ENCODE results near the gene CENPF. TPM values are rescaled to one million over a fixed set of nuclear protein-coding genes. Genes with fewer than 3 reads are reported as not detected.

Gene CENPF
- total RNA-seq, 1 donor from 2014 or later: 17.9 TPM

GRCh38 chr1:214688891-214689290, 85.9 kb downstream of the CENPF start:
- FAIRE-seq (no peak), DNase-seq (ENCODE audit: low spot score in 2 of 2) (no peak)

DNA sequence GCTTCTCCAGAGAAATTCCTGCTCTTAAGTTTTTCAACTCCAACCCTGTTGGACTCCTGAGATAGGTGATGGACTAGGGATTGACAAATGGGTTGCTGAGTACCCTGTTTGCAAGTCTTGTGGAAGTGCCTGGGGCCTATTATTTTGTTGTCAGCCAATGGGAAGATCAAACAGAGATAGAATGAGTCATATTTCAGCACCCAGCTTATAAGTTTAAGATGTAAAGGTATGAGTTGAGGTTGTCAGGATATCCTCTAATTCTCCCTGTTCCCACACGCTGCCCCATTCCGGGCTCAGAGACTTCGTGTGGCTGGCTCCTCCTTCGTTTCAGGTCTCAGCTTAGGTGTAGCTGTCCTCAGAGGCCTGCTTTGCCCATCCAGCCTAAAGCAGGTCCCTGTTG, 91.8 kb downstream of the CENPF start:
- FAIRE-seq (no peak), DNase-seq (ENCODE audit: low spot score in 2 of 2) (no peak)

GRCh38 chr1:214698559-214698958, 95.6 kb downstream of the CENPF start:
- DNase-seq (ENCODE audit: low spot score in 2 of 2): no peak
- FAIRE-seq: no peak

DNA sequence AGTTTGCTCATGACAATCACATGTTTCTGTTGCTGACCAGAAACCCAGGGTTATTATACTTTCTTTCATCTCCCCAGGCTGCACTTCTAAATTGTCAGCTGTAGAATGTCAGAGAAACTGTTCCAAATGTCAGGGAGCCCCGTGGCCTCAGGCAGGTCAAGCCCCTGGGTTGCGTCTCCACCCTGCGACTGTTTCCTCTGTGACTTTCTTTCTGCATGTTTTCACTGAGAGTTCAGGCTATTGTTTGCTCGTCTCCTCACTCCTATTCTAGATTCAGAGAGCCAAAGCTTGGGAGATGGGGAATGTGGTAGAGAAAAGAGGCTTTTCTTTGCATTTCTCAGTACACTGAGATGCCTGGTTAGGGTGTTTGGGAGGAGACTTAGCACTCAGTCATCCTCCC, 97.4 kb downstream of the CENPF start:
- no peak for FAIRE-seq
- no peak for DNase-seq (ENCODE audit: low spot score in 2 of 2)

- no peak for FAIRE-seq
- no peak for DNase-seq (ENCODE audit: low spot score in 2 of 2)
Observed at GRCh38 chr1:214702556-214702955, 99.6 kb downstream of the CENPF start.

DNA sequence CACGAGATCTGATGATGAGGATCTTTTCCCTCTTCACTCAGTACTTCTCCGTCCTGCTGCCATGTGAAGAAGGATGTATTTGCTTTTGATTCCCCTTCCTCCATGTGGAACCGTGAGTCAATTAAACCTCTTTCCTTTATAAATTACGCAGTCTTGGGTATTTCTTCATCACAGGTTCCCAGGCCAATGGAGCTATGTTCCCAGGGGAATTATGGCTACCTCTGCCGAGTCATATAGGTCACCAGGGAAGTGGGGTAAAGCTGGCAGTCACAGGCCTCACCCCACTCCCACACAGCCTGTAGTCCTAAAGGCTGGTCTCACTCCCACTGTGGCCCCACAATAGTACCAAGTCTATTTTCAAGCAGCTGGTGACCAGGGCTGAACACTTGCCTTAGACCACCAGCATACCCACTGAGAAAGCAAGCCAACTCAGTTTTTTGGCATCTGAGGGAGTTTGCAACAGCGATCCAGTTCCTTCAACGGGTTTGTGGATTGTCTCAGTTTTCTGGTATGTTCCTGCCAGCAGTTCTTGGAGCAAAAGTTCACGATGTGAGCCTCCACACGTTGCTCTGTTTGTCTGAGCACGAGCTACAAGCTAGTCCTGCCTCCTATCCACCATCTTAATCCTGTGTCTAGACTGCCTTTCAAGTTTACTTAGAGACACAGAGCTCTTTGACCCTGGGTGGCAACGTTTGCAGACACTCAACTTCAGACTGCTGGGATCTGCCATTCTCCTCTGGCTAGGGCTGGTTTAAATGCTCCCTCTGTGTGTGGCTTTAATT, 104.5 kb downstream of the CENPF start:
- no peak for DNase-seq (ENCODE audit: low spot score in 2 of 2)
- no peak for FAIRE-seq

GRCh38 chr1:214708321-214708955, 105.4 kb downstream of the CENPF start:
- FAIRE-seq: no peak
- no peak for DNase-seq (ENCODE audit: low spot score in 2 of 2)

- no peak for FAIRE-seq
- DNase-seq (ENCODE audit: low spot score in 2 of 2): no peak
Observed at GRCh38 chr1:214709241-214709640, 106.2 kb downstream of the CENPF start.

GRCh38 chr1:214712737-214713136, 109.7 kb downstream of the CENPF start:
- no peak for DNase-seq (ENCODE audit: low spot score in 2 of 2)
- no peak for FAIRE-seq

Other genes with a start within 250 kb of the CENPF start
- 1.6 TPM for gene PTPN14, start 51.6 kb upstream of the CENPF start, total RNA-seq

Data from frontal cortex (tissue), 4 donors.